Left ventricle myocardium inferior (tissue), 1 donor: ENCODE data around the gene MPZL3. TPM values are rescaled to one million over a fixed set of nuclear protein-coding genes. Genes with fewer than 3 reads are reported as not detected.

Experiments used
- DNase-seq: peaks from one replicate; pipeline ENCODE4 v3.0.0-alpha.2; 2020
- H3K27ac ChIP-seq: fragments of 200-600 bp; replicated peaks from 2 replicates; pipeline ENCODE4 v1.8.0; 2021
- H3K27me3 ChIP-seq: fragments of 200-600 bp; 2 replicates; pipeline ENCODE4 v1.8.0; 2021; ENCODE audit warnings: low read depth
- H3K36me3 ChIP-seq: fragments of 200-600 bp; 2 replicates; pipeline ENCODE4 v1.8.0; 2021
- H3K4me1 ChIP-seq: fragments of 200-600 bp; 2 replicates; pipeline ENCODE4 v1.8.0; 2021
- H3K4me3 ChIP-seq: fragments of 200-600 bp; 2 replicates; pipeline ENCODE4 v1.8.0; 2021; ENCODE audit warnings: mild to moderate bottlenecking, moderate library complexity
- H3K9me3 ChIP-seq: fragments of 200-600 bp; replicated peaks from 2 replicates; pipeline ENCODE4 v1.8.0; 2021
- CTCF ChIP-seq: fragments of 200-600 bp; IDR thresholded peaks from 2 replicates; pipeline ENCODE4 v1.8.0; 2021; ENCODE audit warnings: antibody characterized with exemption, mild to moderate bottlenecking, borderline replicate concordance
- intact Hi-C: fragments of 100-400 bp; cut with micrococcal nuclease; formaldehyde crosslinking; loops from one replicate; pipeline ENCODE4 v1.11.0; 2022
- total RNA-seq: library from RNA; stranded (reverse); fragmentation: NEBNext Ultra II Directional; extraction: Animal tissue kit (Norgen Biotek cat#: 25700); gene quantifications from one replicate; pipeline ENCODE4 v1.2.1, GENCODE V29; 2021
- donor health status: DM: no; HTN: yes; CAD: no; lungs with severe emphysema.

MPZL3 gene
- total RNA-seq, 1 donor from 2014 or later: 2.7 TPM

- no peak overlapping the region for H3K4me3 ChIP-seq
- H3K4me1 ChIP-seq: peaks cover 52% of the 10 kb centered on the region
- H3K27me3 ChIP-seq: no peaks in the 10 kb centered on the region
- no peak for DNase-seq
- H3K36me3 ChIP-seq: no peaks in the 10 kb centered on the region
- H3K27ac ChIP-seq: no peak overlapping the region
- no peak for TF ChIP-seq CTCF
- H3K9me3 ChIP-seq: no peaks in the 10 kb centered on the region
- intact Hi-C loops: no loop called here
Measured at GRCh38 chr11:118238421-118238820, 13.7 kb downstream of the MPZL3 start.

GRCh38 chr11:118236170-118236569 is 16.0 kb downstream of the MPZL3 start:
- H3K27ac ChIP-seq: peak overlapping the region; percentile 77
- intact Hi-C loops: no loop called here
- no peaks in the 10 kb centered on the region for H3K27me3 ChIP-seq
- H3K4me1 ChIP-seq: peaks cover 44% of the 10 kb centered on the region
- no peak for TF ChIP-seq CTCF
- no peak for DNase-seq
- no peaks in the 10 kb centered on the region for H3K36me3 ChIP-seq
- no peak overlapping the region for H3K4me3 ChIP-seq
- H3K9me3 ChIP-seq: no peaks in the 10 kb centered on the region

GRCh38 chr11:118234833-118235232 is 17.3 kb downstream of the MPZL3 start:
- Histone ChIP-seq H3K27me3 (no peaks in the 10 kb centered on the region), H3K36me3 (no peaks in the 10 kb centered on the region), H3K27ac (peak overlapping the region; percentile 77), H3K4me3 (peak overlapping the region; percentile 22), H3K4me1 (peaks cover 33% of the 10 kb centered on the region), H3K9me3 (no peaks in the 10 kb centered on the region)
- TF ChIP-seq CTCF: no peak
- no peak for DNase-seq
- intact Hi-C loops: no loop called here

- Histone ChIP-seq H3K27me3 (no peaks in the 10 kb centered on the region), H3K27ac (peak overlapping the region; percentile 77), H3K4me3 (no peak overlapping the region), H3K36me3 (no peaks in the 10 kb centered on the region), H3K9me3 (no peaks in the 10 kb centered on the region), H3K4me1 (peaks cover 23% of the 10 kb centered on the region)
- DNase-seq: no peak
- intact Hi-C loops: no loop called here
- TF ChIP-seq CTCF: no peak
Measured at GRCh38 chr11:118233850-118234249, 18.3 kb downstream of the MPZL3 start.

GRCh38 chr11:118233377-118233776 is 18.8 kb downstream of the MPZL3 start:
- no peak for DNase-seq
- no peak for TF ChIP-seq CTCF
- Histone ChIP-seq H3K4me1 (peaks cover 19% of the 10 kb centered on the region), H3K9me3 (no peaks in the 10 kb centered on the region), H3K27ac (no peak overlapping the region), H3K4me3 (no peak overlapping the region), H3K27me3 (no peaks in the 10 kb centered on the region), H3K36me3 (no peaks in the 10 kb centered on the region)
- intact Hi-C loops: no loop called here

GRCh38 chr11:118232659-118233058 is 19.5 kb downstream of the MPZL3 start:
- Histone ChIP-seq H3K36me3 (no peaks in the 10 kb centered on the region), H3K27ac (no peak overlapping the region), H3K4me3 (no peak overlapping the region), H3K9me3 (no peaks in the 10 kb centered on the region), H3K4me1 (peaks cover 17% of the 10 kb centered on the region), H3K27me3 (no peaks in the 10 kb centered on the region)
- no peak for DNase-seq
- TF ChIP-seq CTCF: no peak
- intact Hi-C loops: no loop called here
